Mesodermal cell (in vitro differentiated cells): Measurements from ENCODE around the gene TRUB1.
A peak's percentile ranks its signal among the peaks of the same experiment; 100 is the strongest.

Source experiments
- H3K27ac ChIP-seq: 2 replicates; pipeline ENCODE4 v1.7.0; 2013; ENCODE audit warnings: mild to moderate bottlenecking, low read depth, low read length, moderate library complexity; ENCODE audit not compliant: severe bottlenecking
- H3K36me3 ChIP-seq: 2 replicates; pipeline ENCODE4 v1.7.1; 2013; ENCODE audit warnings: mild to moderate bottlenecking, low read length, moderate library complexity; ENCODE audit not compliant: control insufficient read depth, insufficient read depth
- H3K4me1 ChIP-seq: one replicate; pipeline ENCODE4 v1.7.1; 2013; ENCODE audit warnings: mild to moderate bottlenecking, low read length; ENCODE audit not compliant: insufficient read depth, control insufficient read depth, poor library complexity, severe bottlenecking
- H3K4me3 ChIP-seq: 2 replicates; pipeline ENCODE4 v1.7.0; 2013; ENCODE audit warnings: low read length, control low read depth, mild to moderate bottlenecking; ENCODE audit not compliant: insufficient read depth, poor library complexity, severe bottlenecking; ENCODE audit errors: extremely low read depth
- H3K9me3 ChIP-seq: 2 replicates; pipeline ENCODE4 v1.7.1; 2013; ENCODE audit warnings: mild to moderate bottlenecking, low read length, moderate library complexity; ENCODE audit not compliant: control insufficient read depth
- WGBS, 2 experiments: methylation state at CpG; one replicate each; pipeline ENCODE4 v1.1.5; 2013; ENCODE audit warnings: missing lambda C conversion rate in 2 of 2; ENCODE audit not compliant: insufficient coverage in 2 of 2; 5-methylcytosine and 5-hydroxymethylcytosine counted together

TRUB1 gene

GRCh38 chr10:114943000-114943399 lies 5.0 kb downstream of the TRUB1 start:
- Histone ChIP-seq H3K27ac (no peak overlapping the region), H3K36me3 (peaks cover 60% of the 10 kb centered on the region), H3K9me3 (no peaks in the 10 kb centered on the region), H3K4me3 (no peak overlapping the region), H3K4me1 (peaks cover 11% of the 10 kb centered on the region)
- WGBS, 2 experiments, result 80 to 88% methylated on average over 5 of the region's 5 CpGs

GRCh38 chr10:114953047-114953446 lies 15.1 kb downstream of the TRUB1 start:
- peaks cover 37% of the 10 kb centered on the region for H3K36me3 ChIP-seq
- WGBS, 2 experiments, result 100% methylated on average over 1 of the region's 4 CpGs; no CpG with 5 or more reads in 1 of the 2 experiments

GRCh38 chr10:114955984-114956383 lies 18.0 kb downstream of the TRUB1 start:
- 81 to 100% methylated on average over 2 to 3 of the region's 4 CpGs for WGBS, 2 experiments
- H3K27ac ChIP-seq, result peak overlapping the region; percentile 11
- H3K4me3 ChIP-seq, result no peak overlapping the region
- H3K36me3 ChIP-seq, result peaks cover 49% of the 10 kb centered on the region
- H3K4me1 ChIP-seq, result no peaks in the 10 kb centered on the region
- no peaks in the 10 kb centered on the region for H3K9me3 ChIP-seq

More at GRCh38 chr10:114953047-114953446, 15.1 kb downstream of the TRUB1 start:
- no peaks in the 10 kb centered on the region for H3K9me3 ChIP-seq
- H3K4me3 ChIP-seq, result no peak overlapping the region
- H3K4me1 ChIP-seq, result no peaks in the 10 kb centered on the region
- no peak overlapping the region for H3K27ac ChIP-seq

GRCh38 chr10:114956466-114956865 lies 18.5 kb downstream of the TRUB1 start:
- H3K36me3 ChIP-seq, result peaks cover 52% of the 10 kb centered on the region
- H3K27ac ChIP-seq, result peak overlapping the region; percentile 11
- no peaks in the 10 kb centered on the region for H3K4me1 ChIP-seq
- no peak overlapping the region for H3K4me3 ChIP-seq
- 100% methylated on average over 2 of the region's 2 CpGs for WGBS, 2 experiments
- H3K9me3 ChIP-seq, result no peaks in the 10 kb centered on the region

GRCh38 chr10:114957122-114957521 lies 19.1 kb downstream of the TRUB1 start:
- no CpG with 5 or more reads among the region's 1 CpG for WGBS, 2 experiments
- H3K4me3 ChIP-seq, result no peak overlapping the region
- peaks cover 51% of the 10 kb centered on the region for H3K36me3 ChIP-seq
- no peaks in the 10 kb centered on the region for H3K4me1 ChIP-seq
- H3K9me3 ChIP-seq, result no peaks in the 10 kb centered on the region
- no peak overlapping the region for H3K27ac ChIP-seq

- H3K4me1 ChIP-seq, result no peaks in the 10 kb centered on the region
- no peaks in the 10 kb centered on the region for H3K9me3 ChIP-seq
- H3K27ac ChIP-seq, result no peak overlapping the region
- H3K36me3 ChIP-seq, result peaks cover 52% of the 10 kb centered on the region
- no peak overlapping the region for H3K4me3 ChIP-seq
- WGBS, 2 experiments, result 100% methylated on average over 1 of the region's 2 CpGs
Observed at GRCh38 chr10:114957673-114958072, 19.7 kb downstream of the TRUB1 start.

- no peak overlapping the region for H3K27ac ChIP-seq
- H3K9me3 ChIP-seq, result peaks cover 4% of the 10 kb centered on the region
- peaks cover 42% of the 10 kb centered on the region for H3K36me3 ChIP-seq
- WGBS, 2 experiments, result 96 to 100% methylated on average over 1 to 2 of the region's 2 CpGs
- no peaks in the 10 kb centered on the region for H3K4me1 ChIP-seq
- H3K4me3 ChIP-seq, result no peak overlapping the region
Observed at GRCh38 chr10:114962441-114962840, 24.4 kb downstream of the TRUB1 start.

- WGBS, 2 experiments, result 60 to 83% methylated on average over 1 to 2 of the region's 4 CpGs
- peaks cover 4% of the 10 kb centered on the region for H3K9me3 ChIP-seq
Observed at GRCh38 chr10:114963908-114964307, 25.9 kb downstream of the TRUB1 start.

GRCh38 chr10:114967071-114967470 lies 29.1 kb downstream of the TRUB1 start:
- 40% methylated on average over 1 of the region's 2 CpGs; no CpG with 5 or more reads in 1 of the 2 experiments for WGBS, 2 experiments
- peaks cover 4% of the 10 kb centered on the region for H3K9me3 ChIP-seq
- peak overlapping the region; percentile 91 for H3K27ac ChIP-seq
- peaks cover 15% of the 10 kb centered on the region for H3K36me3 ChIP-seq
- peaks cover 26% of the 10 kb centered on the region for H3K4me1 ChIP-seq
- no peak overlapping the region for H3K4me3 ChIP-seq

More at GRCh38 chr10:114963908-114964307, 25.9 kb downstream of the TRUB1 start:
- H3K36me3 ChIP-seq, result peaks cover 38% of the 10 kb centered on the region
- H3K27ac ChIP-seq, result no peak overlapping the region
- H3K4me1 ChIP-seq, result peaks cover 5% of the 10 kb centered on the region
- H3K4me3 ChIP-seq, result no peak overlapping the region

GRCh38 chr10:114970515-114970914 lies 32.5 kb downstream of the TRUB1 start:
- Histone ChIP-seq H3K27ac (no peak overlapping the region), H3K4me1 (peaks cover 26% of the 10 kb centered on the region)
- 70% methylated on average over 2 of the region's 4 CpGs; no CpG with 5 or more reads in 1 of the 2 experiments for WGBS, 2 experiments

GRCh38 chr10:114973306-114973705 lies 35.3 kb downstream of the TRUB1 start:
- H3K27ac ChIP-seq, result no peak overlapping the region
- H3K36me3 ChIP-seq, result peaks cover 21% of the 10 kb centered on the region
- H3K4me3 ChIP-seq, result no peak overlapping the region
- no peaks in the 10 kb centered on the region for H3K9me3 ChIP-seq
- peaks cover 23% of the 10 kb centered on the region for H3K4me1 ChIP-seq
- 94 to 96% methylated on average over 4 to 5 of the region's 5 CpGs for WGBS, 2 experiments

More at GRCh38 chr10:114970515-114970914, 32.5 kb downstream of the TRUB1 start:
- H3K9me3 ChIP-seq, result no peaks in the 10 kb centered on the region
- H3K4me3 ChIP-seq, result no peak overlapping the region
- peaks cover 21% of the 10 kb centered on the region for H3K36me3 ChIP-seq
